Cardiac septum (tissue), 1 donor: Measurements from ENCODE around the gene CAV1. TPM values are rescaled to one million over a fixed set of nuclear protein-coding genes. Genes with fewer than 3 reads are reported as not detected.

Experiments used
- DNase-seq: peaks from one replicate; pipeline ENCODE4 v3.0.0-alpha.2; 2020; ENCODE audit warnings: low spot score
- intact Hi-C: fragments of 100-400 bp; cut with DNase I; formaldehyde crosslinking; loops from one replicate; pipeline ENCODE4 v1.14.0; 2022
- total RNA-seq: library from RNA; stranded (reverse); fragmentation: NEBNext Ultra II Directional; extraction: Animal tissue kit (Norgen Biotek cat#: 25700); gene quantifications from one replicate; pipeline ENCODE4 v1.2.1, GENCODE V29; 2021
- donor health status: DM: no; HTN: no; CAD: no.

The CAV1 gene
- total RNA-seq, 1 donor from 2014 or later: 311 TPM

GRCh38 chr7:116501425-116502167 is 23.2 kb upstream of the CAV1 start:
- intact Hi-C loops: loop anchor here (2.0 to 5.0 kb wide), 3 partner anchors 23 to 229 kb away; partner anchors contain the start of gene CAV1
- no peak for DNase-seq

DNA sequence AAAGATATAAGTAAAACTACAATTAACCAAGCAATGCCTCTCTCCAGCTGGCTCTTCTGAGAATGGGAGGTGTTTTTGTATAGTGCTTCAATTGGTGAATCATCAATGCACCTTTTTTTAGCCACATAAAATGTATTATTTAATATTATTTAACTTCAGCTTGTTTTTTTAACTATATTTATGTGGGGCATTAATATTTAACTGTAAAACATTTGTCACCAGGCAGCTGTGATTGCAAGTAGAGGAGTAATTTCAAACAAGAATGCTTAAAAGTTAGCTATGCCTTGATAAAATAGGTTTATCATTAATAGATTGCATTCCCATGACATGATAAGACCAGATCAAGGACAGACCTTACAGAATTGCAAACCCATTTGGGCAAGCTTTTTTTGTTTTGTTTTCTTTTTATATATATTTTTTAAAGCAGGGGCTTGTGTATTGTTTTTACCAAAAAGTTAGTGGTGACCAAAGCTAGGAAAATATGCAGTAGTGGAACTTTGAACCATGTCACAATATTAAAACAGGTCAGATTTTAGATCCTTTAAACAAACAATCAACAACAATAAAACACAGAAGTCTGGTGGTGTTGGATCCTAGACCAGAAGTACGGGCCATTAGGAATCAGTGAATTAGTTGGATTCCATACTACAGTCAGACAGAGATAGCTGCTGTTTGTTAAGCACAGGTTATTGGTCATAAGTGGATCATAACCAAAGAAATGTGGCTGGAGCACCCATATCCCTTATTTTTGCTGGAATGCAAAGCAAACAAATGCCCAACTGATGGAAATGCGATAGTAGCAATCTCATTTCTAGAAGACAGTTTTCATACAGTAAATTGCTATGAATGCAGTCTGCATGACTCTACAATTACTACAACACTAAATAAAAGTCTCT is 22.4 kb upstream of the CAV1 start:
- no peak for DNase-seq
- intact Hi-C loops: loop anchor here (5.0 kb wide), 1 partner anchor 230 kb away; no protein-coding TSS in a partner anchor

- intact Hi-C loops: loop anchor here (5.0 kb wide), 1 partner anchor 232 kb away; no protein-coding TSS in a partner anchor
- no peak for DNase-seq
These were observed 21.0 kb upstream of the CAV1 start for GRCh38 chr7:116503835-116504234.

DNA sequence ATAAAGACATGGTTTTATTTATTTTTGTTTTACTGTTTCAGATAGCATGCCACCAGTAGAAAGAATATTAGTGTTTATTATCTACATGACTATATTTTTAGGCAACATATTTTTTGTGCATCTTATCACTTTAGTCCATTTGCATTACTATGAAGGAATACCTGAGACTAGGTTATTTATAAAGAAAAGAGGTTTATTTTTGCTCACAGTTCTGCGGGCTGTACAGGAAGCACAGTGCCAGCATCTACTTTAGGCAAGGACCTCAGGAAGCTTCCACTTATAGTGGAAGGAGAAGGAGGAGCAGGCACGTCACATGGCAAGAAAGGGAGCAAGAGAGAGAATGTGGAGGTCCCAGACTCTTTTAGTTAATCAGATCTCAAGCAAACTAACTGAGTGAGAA is 19.6 kb upstream of the CAV1 start:
- intact Hi-C loops: no loop called here
- DNase-seq: no peak

GRCh38 chr7:116505823-116506222 is 19.0 kb upstream of the CAV1 start:
- DNase-seq: no peak
- intact Hi-C loops: no loop called here

GRCh38 chr7:116509982-116510579 is 14.8 kb upstream of the CAV1 start:
- no peak for DNase-seq
- intact Hi-C loops: loop anchor here (2.0 kb wide), 1 partner anchor 15 kb away; the partner anchor contains the start of gene CAV1

GRCh38 chr7:116510795-116511194 is 14.0 kb upstream of the CAV1 start:
- intact Hi-C loops: loop anchor here (2.0 kb wide), 1 partner anchor 14 kb away; the partner anchor contains the start of gene CAV1

GRCh38 chr7:116511552-116512519 is 13.0 kb upstream of the CAV1 start:
- intact Hi-C loops: loop anchor here (2.0 kb wide), 1 partner anchor 13 kb away; the partner anchor contains the start of gene CAV1
- no peak for DNase-seq

More at GRCh38 chr7:116510795-116511194, 14.0 kb upstream of the CAV1 start:
- no peak for DNase-seq

GRCh38 chr7:116512520-116513188 is 12.2 kb upstream of the CAV1 start:
- intact Hi-C loops: no loop called here
- no peak for DNase-seq

- intact Hi-C loops: no loop called here
- DNase-seq: no peak
These were observed 9.3 kb upstream of the CAV1 start for GRCh38 chr7:116515584-116515983.

DNA sequence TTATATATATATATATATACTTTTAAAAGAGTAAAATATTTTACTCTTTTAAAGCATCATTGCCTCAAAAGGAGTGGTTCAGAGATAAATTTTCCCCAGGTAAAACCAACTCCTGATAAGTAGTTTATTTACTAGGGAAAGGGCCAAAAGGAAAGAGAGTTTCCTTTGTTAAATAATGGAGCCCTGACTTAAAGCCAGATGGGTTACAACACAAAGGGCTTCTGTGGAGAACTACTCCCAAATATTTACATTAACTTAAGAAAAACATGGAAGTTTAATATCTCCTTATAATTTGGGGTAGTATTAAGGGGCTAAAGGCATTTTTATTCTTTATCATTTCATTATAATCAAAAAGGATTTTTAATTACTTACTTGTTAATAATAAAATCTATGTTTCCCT is 8.5 kb upstream of the CAV1 start:
- no peak for DNase-seq
- intact Hi-C loops: no loop called here

DNA sequence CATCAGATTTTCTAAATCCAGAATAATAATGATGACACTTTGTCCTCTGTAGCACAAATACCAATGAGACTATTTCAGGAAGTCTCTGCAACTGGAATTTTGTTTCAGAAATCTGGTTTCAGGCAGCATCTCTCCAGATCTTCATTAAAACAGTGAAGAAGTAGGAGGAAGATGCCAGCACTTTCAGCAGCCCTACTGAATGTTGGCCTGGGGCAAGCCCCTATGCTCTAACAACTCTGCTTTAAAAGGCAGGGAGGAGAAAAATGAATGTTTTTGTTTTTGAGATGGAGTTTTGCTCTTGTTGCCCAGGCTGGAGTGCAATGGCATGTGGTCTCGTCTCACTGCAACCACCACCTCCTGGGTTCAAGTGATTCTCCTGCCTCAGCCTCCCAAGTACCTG is 7.2 kb upstream of the CAV1 start:
- intact Hi-C loops: no loop called here
- DNase-seq: no peak

GRCh38 chr7:116518961-116519360 is 5.9 kb upstream of the CAV1 start:
- no peak for DNase-seq
- intact Hi-C loops: no loop called here

GRCh38 chr7:116521046-116521664 is 3.7 kb upstream of the CAV1 start:
- no peak for DNase-seq
- intact Hi-C loops: loop anchor here (10.0 kb wide), 1 partner anchor 284 kb away; no protein-coding TSS in a partner anchor

GRCh38 chr7:116522247-116522646 is 2.6 kb upstream of the CAV1 start:
- DNase-seq: no peak

GRCh38 chr7:116524221-116524608 is 621 bp upstream of the CAV1 start:
- DNase-seq: no peak
- intact Hi-C loops: loop anchor here (2.0 to 10.0 kb wide), 4 partner anchors 13 to 281 kb away; no protein-coding TSS in a partner anchor

More at GRCh38 chr7:116522247-116522646, 2.6 kb upstream of the CAV1 start:
- intact Hi-C loops: loop anchor here (10.0 kb wide), 1 partner anchor 283 kb away; no protein-coding TSS in a partner anchor

DNA sequence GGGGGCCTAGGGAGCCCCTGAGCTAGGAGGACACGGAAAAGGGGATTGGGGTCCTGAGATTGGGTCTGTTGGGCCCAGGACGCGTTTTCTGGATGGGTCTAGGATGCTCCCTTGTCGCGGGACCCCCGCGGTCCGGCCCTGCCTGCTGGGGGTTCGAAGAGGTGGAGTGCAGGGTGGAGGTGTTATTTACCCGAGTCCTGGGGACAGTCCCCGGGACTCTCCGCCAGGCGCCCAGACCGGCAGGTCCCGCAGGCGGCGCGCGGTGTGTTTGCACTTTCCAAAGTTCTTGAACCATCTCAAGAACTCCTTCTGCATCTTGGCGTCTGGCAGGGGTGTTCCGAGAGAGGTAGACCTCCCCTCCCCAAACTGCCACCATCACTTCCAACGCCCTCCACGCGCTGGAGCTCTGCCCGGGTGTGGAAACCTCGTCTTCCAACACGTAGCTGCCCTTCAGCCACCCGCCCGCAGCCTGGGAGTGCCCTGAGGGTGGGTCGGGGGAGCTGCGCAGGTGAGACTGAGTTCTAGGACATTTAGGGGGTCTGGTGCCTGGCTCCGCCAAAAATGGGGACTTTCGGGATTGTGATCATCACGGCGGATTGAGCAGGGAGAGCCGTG is 569 bp downstream of the CAV1 start:
- peak; percentile 79 for DNase-seq
- intact Hi-C loops: loop anchor here (2.0 to 10.0 kb wide), 5 partner anchors 15 to 279 kb away; no protein-coding TSS in a partner anchor
